OCI-LY3 (cell line): Measurements from ENCODE around the gene DRC1.

Experiments
- H2AFZ ChIP-seq: fragments of 200-600, 300-600 bp; shearing (Covaris generic); 2 replicates; pipeline ENCODE4 v1.6.0; 2014; ENCODE audit warnings: antibody characterized with exemption, low read depth, low read length
- H3K27ac ChIP-seq: fragments of 200-600, 300-600 bp; sonication (generic); 2 replicates; pipeline ENCODE4 v1.5.1; 2014; ENCODE audit warnings: mild to moderate bottlenecking, low read length, moderate library complexity, mixed read lengths
- H3K27me3 ChIP-seq: fragments of 200-600, 300-600 bp; sonication (generic); 2 replicates; pipeline ENCODE4 v1.6.1; 2014; ENCODE audit warnings: low read depth, low read length, mixed read lengths
- H3K36me3 ChIP-seq: fragments of 200-600, 300-600 bp; sonication (generic); replicated peaks from 2 replicates; pipeline ENCODE3; 2014; ENCODE audit warnings: low read depth, low read length, mixed read lengths
- H3K4me1 ChIP-seq: fragments of 300-600, 200-600 bp; sonication (generic); 2 replicates; pipeline ENCODE4 v1.6.1; 2014; ENCODE audit warnings: low read length, mixed read lengths
- H3K4me2 ChIP-seq: fragments of 200-600, 300-600 bp; sonication (generic); 2 replicates; pipeline ENCODE4 v1.6.1; 2014; ENCODE audit warnings: low read length, mixed read lengths
- H3K4me3 ChIP-seq: fragments of 300-600, 200-600 bp; sonication (generic); 2 replicates; pipeline ENCODE4 v1.5.1; 2014; ENCODE audit warnings: antibody characterized with exemption, mild to moderate bottlenecking, low read length, moderate library complexity
- H3K79me2 ChIP-seq: fragments of 300-600, 200-600 bp; shearing (Covaris generic); 2 replicates; pipeline ENCODE4 v1.6.1; 2014; ENCODE audit warnings: mild to moderate bottlenecking, low read length, mixed read lengths
- H3K9ac ChIP-seq: fragments of 300-600, 200-600 bp; shearing (Covaris generic); 2 replicates; pipeline ENCODE4 v1.6.0; 2014; ENCODE audit warnings: mild to moderate bottlenecking, low read length, moderate library complexity
- H3K9me3 ChIP-seq: fragments of 200-600, 300-600 bp; shearing (Covaris generic); 2 replicates; pipeline ENCODE4 v1.6.1; 2014; ENCODE audit warnings: low read length, mixed read lengths; ENCODE audit not compliant: insufficient read depth
- H4K20me1 ChIP-seq: fragments of 200-600, 300-600 bp; sonication (generic); 2 replicates; pipeline ENCODE4 v1.6.1; 2016; ENCODE audit warnings: low read length, mixed read lengths; ENCODE audit not compliant: insufficient read depth
- CTCF ChIP-seq: fragments of 200-600, 300-600 bp; sonication (generic); IDR thresholded peaks from 2 replicates; pipeline ENCODE4 v1.5.1; 2014; ENCODE audit warnings: antibody characterized with exemption, low read length, low read depth
- EZH2phosphoT487 ChIP-seq: fragments of 200-600 bp; shearing (Covaris generic); IDR thresholded peaks from 2 replicates; pipeline ENCODE4 v1.6.1; 2018; ENCODE audit warnings: antibody characterized with exemption, mixed run types, low read depth

DRC1 gene

GRCh38 chr2:26448651-26449050, 46.9 kb downstream of the DRC1 start:
- Histone ChIP-seq H2AFZ (no peak overlapping the region), H3K27me3 (no peaks in the 10 kb centered on the region), H3K9me3 (no peaks in the 10 kb centered on the region), H3K79me2 (no peaks in the 10 kb centered on the region), H3K27ac (no peak overlapping the region), H3K36me3 (no peaks in the 10 kb centered on the region), H4K20me1 (no peaks in the 10 kb centered on the region), H3K4me2 (no peak overlapping the region), H3K4me1 (no peaks in the 10 kb centered on the region), H3K4me3 (no peak overlapping the region), H3K9ac (no peak overlapping the region)
- TF ChIP-seq EZH2phosphoT487 = no peak
- TF ChIP-seq CTCF = no peak

- Histone ChIP-seq H4K20me1 (no peaks in the 10 kb centered on the region), H3K27ac (no peak overlapping the region), H3K27me3 (no peaks in the 10 kb centered on the region), H3K79me2 (no peaks in the 10 kb centered on the region), H3K4me1 (no peaks in the 10 kb centered on the region), H3K36me3 (no peaks in the 10 kb centered on the region), H3K9ac (no peak overlapping the region), H3K4me2 (no peak overlapping the region), H2AFZ (no peak overlapping the region), H3K9me3 (no peaks in the 10 kb centered on the region), H3K4me3 (no peak overlapping the region)
- TF ChIP-seq CTCF (no peak), EZH2phosphoT487 (no peak)
Measured at GRCh38 chr2:26449278-26450030, 47.7 kb downstream of the DRC1 start.

DNA sequence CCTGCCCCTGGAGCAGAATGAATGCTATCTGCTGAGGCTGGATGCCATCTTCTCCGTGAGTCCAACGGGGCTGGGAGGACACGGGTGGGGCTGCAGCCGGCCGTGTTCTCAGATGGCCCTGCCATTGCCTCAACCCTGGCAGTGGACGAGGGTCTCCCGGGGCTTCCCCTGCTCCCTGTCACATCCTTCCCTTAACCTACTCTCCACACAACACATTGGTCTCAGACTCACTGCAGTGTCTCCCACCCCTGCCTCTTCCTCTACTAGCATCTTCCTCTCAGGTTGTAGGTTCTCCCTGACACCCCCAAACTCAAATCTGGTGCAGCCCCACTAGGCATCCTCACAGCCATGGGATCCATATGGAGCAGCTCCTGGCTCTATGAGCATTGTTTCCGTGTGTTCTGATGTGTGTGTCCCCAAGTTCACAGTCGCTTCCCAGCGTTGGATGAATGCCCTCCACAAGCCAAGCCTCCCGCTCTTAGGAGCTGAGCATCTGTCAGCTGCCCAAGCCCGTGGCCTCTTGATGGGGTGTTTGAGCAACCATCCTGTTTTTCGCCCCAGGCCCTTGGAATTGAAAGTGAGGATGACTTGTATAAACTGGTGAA, 48.4 kb downstream of the DRC1 start:
- H3K36me3 ChIP-seq = no peaks in the 10 kb centered on the region
- no peaks in the 10 kb centered on the region for H3K9me3 ChIP-seq
- no peak overlapping the region for H3K4me2 ChIP-seq
- no peaks in the 10 kb centered on the region for H3K4me1 ChIP-seq
- no peaks in the 10 kb centered on the region for H3K27me3 ChIP-seq
- no peak overlapping the region for H3K9ac ChIP-seq
- no peak overlapping the region for H3K27ac ChIP-seq
- no peak overlapping the region for H2AFZ ChIP-seq
- no peak overlapping the region for H3K4me3 ChIP-seq
- H4K20me1 ChIP-seq = no peaks in the 10 kb centered on the region
- no peak for TF ChIP-seq CTCF
- TF ChIP-seq EZH2phosphoT487 = no peak
- H3K79me2 ChIP-seq = no peaks in the 10 kb centered on the region

- Histone ChIP-seq H3K4me2 (no peak overlapping the region), H4K20me1 (no peaks in the 10 kb centered on the region), H3K79me2 (no peaks in the 10 kb centered on the region), H3K9me3 (no peaks in the 10 kb centered on the region), H3K36me3 (no peaks in the 10 kb centered on the region), H2AFZ (no peak overlapping the region), H3K4me3 (no peak overlapping the region), H3K27ac (no peak overlapping the region), H3K4me1 (no peaks in the 10 kb centered on the region), H3K27me3 (no peaks in the 10 kb centered on the region), H3K9ac (no peak overlapping the region)
- TF ChIP-seq CTCF = no peak
- TF ChIP-seq EZH2phosphoT487 = no peak
Measured at GRCh38 chr2:26451700-26452099, 50.0 kb downstream of the DRC1 start.
